Neuronal stem cell (in vitro differentiated cells): ENCODE results near the gene ITGAX.

ENCODE experiments used
- DNase-seq: peaks from one replicate; pipeline ENCODE4 v3.0.0-alpha.2; 2013; ENCODE audit warnings: low spot score
- H2AFZ ChIP-seq: one replicate; pipeline ENCODE4 v1.6.1; 2013; ENCODE audit warnings: mild to moderate bottlenecking, low read length, inconsistent platforms
- H2AK5ac ChIP-seq: 2 replicates; pipeline ENCODE4 v1.6.1; 2013; ENCODE audit warnings: low read depth, mild to moderate bottlenecking, inconsistent platforms, low read length, moderate library complexity, mixed read lengths
- H2BK120ac ChIP-seq: 2 replicates; pipeline ENCODE4 v1.6.1; 2013; ENCODE audit warnings: low read depth, mild to moderate bottlenecking, inconsistent platforms, low read length, moderate library complexity, mixed read lengths
- H2BK12ac ChIP-seq: one replicate; pipeline ENCODE4 v1.6.1; 2013; ENCODE audit warnings: low read length, inconsistent platforms
- H2BK15ac ChIP-seq: 2 replicates; pipeline ENCODE4 v1.6.1; 2013; ENCODE audit warnings: mild to moderate bottlenecking, low read length, inconsistent platforms, mixed read lengths
- H2BK5ac ChIP-seq: one replicate; pipeline ENCODE4 v1.6.1; 2013; ENCODE audit warnings: inconsistent platforms, mild to moderate bottlenecking, low read length, moderate library complexity
- H3K14ac ChIP-seq: one replicate; pipeline ENCODE4 v1.6.1; 2013; ENCODE audit warnings: low read length, inconsistent platforms
- H3K18ac ChIP-seq: 2 replicates; pipeline ENCODE4 v1.6.1; 2013; ENCODE audit warnings: low read length, inconsistent platforms
- H3K23ac ChIP-seq: 2 replicates; pipeline ENCODE4 v1.6.1; 2013; ENCODE audit warnings: low read depth, mild to moderate bottlenecking, mixed read lengths, low read length, inconsistent platforms; ENCODE audit not compliant: poor library complexity
- H3K27ac ChIP-seq: replicated peaks from 3 replicates; pipeline ENCODE4 v1.5.1; 2013; ENCODE audit warnings: low read length, inconsistent platforms
- H3K27me3 ChIP-seq, 3 experiments: 2 replicates each; pipeline ENCODE4 v1.6.1; 2013; ENCODE audit warnings: low read length in 3 of 3, mild to moderate bottlenecking in 2 of 3, inconsistent platforms in 1 of 3, low read depth in 1 of 3, mixed read lengths in 1 of 3, moderate library complexity in 1 of 3; ENCODE audit not compliant: control insufficient read depth in 3 of 3, insufficient read depth in 3 of 3
- H3K36me3 ChIP-seq, 2 donors: replicated peaks in 1 of 2; 2 replicates each; pipeline ENCODE4 v1.6.1; 2013; ENCODE audit warnings: low read length in 2 of 2; ENCODE audit not compliant: control insufficient read depth in 2 of 2, insufficient read depth in 2 of 2
- H3K4ac ChIP-seq: 2 replicates; pipeline ENCODE4 v1.6.1; 2013; ENCODE audit warnings: inconsistent platforms, mild to moderate bottlenecking, low read length, moderate library complexity
- H3K4me1 ChIP-seq, 2 donors: 1 replicate in 1 of 2; 2 replicates in 1 of 2; pipeline ENCODE4 v1.6.1; 2013; ENCODE audit warnings: low read length in 2 of 2, low read depth in 1 of 2; ENCODE audit not compliant: control insufficient read depth in 2 of 2, insufficient read depth in 1 of 2
- H3K4me2 ChIP-seq: one replicate; pipeline ENCODE4 v1.6.1; 2013; ENCODE audit warnings: mild to moderate bottlenecking, low read length, inconsistent platforms; ENCODE audit not compliant: insufficient read depth, poor library complexity, severe bottlenecking
- H3K4me3 ChIP-seq, 2 donors: 2 replicates each; pipeline ENCODE4 v1.5.1; 2013; ENCODE audit warnings: low read length in 2 of 2, mild to moderate bottlenecking in 2 of 2, inconsistent platforms in 1 of 2, moderate library complexity in 1 of 2
- H3K79me1 ChIP-seq: one replicate; pipeline ENCODE4 v1.6.1; 2013; ENCODE audit warnings: low read depth, mild to moderate bottlenecking, inconsistent platforms, low read length, moderate library complexity
- H3K9ac ChIP-seq: one replicate; pipeline ENCODE4 v1.6.1; 2013; ENCODE audit warnings: mild to moderate bottlenecking, low read depth, low read length, inconsistent platforms; ENCODE audit not compliant: poor library complexity
- H3K9me3 ChIP-seq, 2 donors: replicated peaks in 1 of 2; 2 replicates each; pipeline versions ENCODE3 to v1.6.1; 2013; ENCODE audit warnings: low read length in 2 of 2, mild to moderate bottlenecking in 2 of 2, inconsistent platforms in 1 of 2, low read depth in 1 of 2, mixed read lengths in 1 of 2, moderate library complexity in 1 of 2; ENCODE audit not compliant: control insufficient read depth in 2 of 2, insufficient read depth in 1 of 2
- H4K8ac ChIP-seq: one replicate; pipeline ENCODE4 v1.6.1; 2013; ENCODE audit warnings: low read depth, mild to moderate bottlenecking, inconsistent platforms, low read length, moderate library complexity
- H4K91ac ChIP-seq: one replicate; pipeline ENCODE4 v1.6.1; 2013; ENCODE audit warnings: low read length, low read depth, mild to moderate bottlenecking, inconsistent platforms; ENCODE audit not compliant: poor library complexity
- WGBS, 2 donors: extraction: QIAGEN DNeasy Blood & Tissue Kit; methylation state at CpG; one replicate each; pipeline ENCODE4 v1.1.7; 2013; ENCODE audit warnings: missing lambda C conversion rate in 2 of 2, mixed read lengths in 1 of 2; ENCODE audit not compliant: insufficient read length in 2 of 2, insufficient replicate concordance in 1 of 2; ENCODE audit errors: extremely low coverage in 2 of 2; 5-methylcytosine and 5-hydroxymethylcytosine counted together

The ITGAX gene

GRCh38 chr16:31395647-31396046 lies 40.7 kb downstream of the ITGAX start:
- Histone ChIP-seq H2BK120ac (no peak overlapping the region), H2AK5ac (no peak overlapping the region), H3K27me3 (no peaks in the 10 kb centered on the region), H2BK15ac (no peak overlapping the region), H3K18ac (no peak overlapping the region), H3K4me1 (no peaks in the 10 kb centered on the region), H3K27ac (no peak overlapping the region), H3K9ac (no peak overlapping the region), H3K23ac (no peak overlapping the region), H3K4me3 (no peak overlapping the region), H4K8ac (no peak overlapping the region), H2BK12ac (peak overlapping the region; percentile 16), H3K9me3 (peaks cover 0 to 6% of the 10 kb centered on the region in 2 donors), H3K4me2 (no peak overlapping the region), H3K14ac (no peak overlapping the region), H3K4ac (no peak overlapping the region), H3K79me1 (no peaks in the 10 kb centered on the region), H2BK5ac (no peak overlapping the region), H4K91ac (no peak overlapping the region), H3K36me3 (no peaks in the 10 kb centered on the region), H2AFZ (no peak overlapping the region)
- no CpG with 5 or more reads among the region's 6 CpGs for WGBS, 2 donors
- DNase-seq: no peak

- H3K23ac ChIP-seq: peak overlapping the region; percentile 89
Observed at GRCh38 chr16:31397096-31397660, 42.2 kb downstream of the ITGAX start.

GRCh38 chr16:31397701-31398100 lies 42.7 kb downstream of the ITGAX start:
- H2BK5ac ChIP-seq: no peak overlapping the region
- no peak overlapping the region for H3K4me2 ChIP-seq
- H3K4me1 ChIP-seq: no peaks in the 10 kb centered on the region
- no peak overlapping the region for H4K8ac ChIP-seq
- DNase-seq: no peak
- no peak overlapping the region for H3K23ac ChIP-seq
- H2BK15ac ChIP-seq: no peak overlapping the region
- H3K14ac ChIP-seq: peak overlapping the region; percentile 63
- no peak overlapping the region for H2AK5ac ChIP-seq
- H3K4ac ChIP-seq: no peak overlapping the region
- no peak overlapping the region for H2BK120ac ChIP-seq
- H2AFZ ChIP-seq: no peak overlapping the region
- H3K9me3 ChIP-seq: peaks cover 0 to 6% of the 10 kb centered on the region in 2 donors
- no peak overlapping the region for H3K9ac ChIP-seq
- H3K27ac ChIP-seq: no peak overlapping the region
- H3K4me3 ChIP-seq: peak overlapping the region in 1 of 2 donors; percentile 59
- H3K36me3 ChIP-seq: no peaks in the 10 kb centered on the region
- H3K79me1 ChIP-seq: no peaks in the 10 kb centered on the region
- H3K27me3 ChIP-seq: no peaks in the 10 kb centered on the region
- no peak overlapping the region for H2BK12ac ChIP-seq
- WGBS, 2 donors: no CpG with 5 or more reads among the region's 9 CpGs
- H4K91ac ChIP-seq: no peak overlapping the region
- peak overlapping the region; percentile 44 for H3K18ac ChIP-seq

More at GRCh38 chr16:31397096-31397660, 42.2 kb downstream of the ITGAX start:
- Histone ChIP-seq H3K4me2 (no peak overlapping the region), H3K4me1 (no peaks in the 10 kb centered on the region), H2BK12ac (no peak overlapping the region), H3K9ac (no peak overlapping the region), H3K14ac (peak overlapping the region; percentile 71), H3K36me3 (no peaks in the 10 kb centered on the region), H3K27ac (no peak overlapping the region), H2AFZ (no peak overlapping the region), H3K4ac (no peak overlapping the region), H4K8ac (peak overlapping the region; percentile 43), H2BK120ac (no peak overlapping the region), H3K4me3 (no peak overlapping the region), H3K27me3 (no peaks in the 10 kb centered on the region), H2AK5ac (no peak overlapping the region), H3K18ac (peak overlapping the region; percentile 64), H3K79me1 (no peaks in the 10 kb centered on the region), H2BK15ac (no peak overlapping the region), H4K91ac (peak overlapping the region; percentile 72), H3K9me3 (peaks cover 0 to 6% of the 10 kb centered on the region in 2 donors), H2BK5ac (no peak overlapping the region)
- no CpG with 5 or more reads among the region's 18 CpGs for WGBS, 2 donors
- no peak for DNase-seq

GRCh38 chr16:31400191-31400590 lies 45.2 kb downstream of the ITGAX start:
- Histone ChIP-seq H2BK120ac (no peak overlapping the region), H3K36me3 (no peaks in the 10 kb centered on the region), H3K4me3 (no peak overlapping the region), H3K4me2 (no peak overlapping the region), H3K79me1 (no peaks in the 10 kb centered on the region), H2BK12ac (no peak overlapping the region), H3K14ac (no peak overlapping the region), H3K4me1 (no peaks in the 10 kb centered on the region), H3K27me3 (no peaks in the 10 kb centered on the region), H3K4ac (no peak overlapping the region), H2AK5ac (no peak overlapping the region), H3K27ac (no peak overlapping the region), H4K91ac (no peak overlapping the region), H3K9ac (no peak overlapping the region), H2BK5ac (no peak overlapping the region), H3K9me3 (peaks cover 0 to 5% of the 10 kb centered on the region in 2 donors), H2BK15ac (no peak overlapping the region), H3K18ac (no peak overlapping the region), H2AFZ (no peak overlapping the region), H4K8ac (no peak overlapping the region), H3K23ac (no peak overlapping the region)
- WGBS, 2 donors: no CpG with 5 or more reads among the region's 2 CpGs
- no peak for DNase-seq
